K562 (cell line): ENCODE results near the gene ZMYM4. TPM values are rescaled to one million over a fixed set of nuclear protein-coding genes. Genes with fewer than 3 reads are reported as not detected.

Experiments used
- CBFB ChIP-seq: sonication (generic); formaldehyde crosslinking; IDR thresholded peaks from 2 replicates; pipeline ENCODE4 v1.4.0; 2020; ENCODE audit warnings: mild to moderate bottlenecking, missing genetic modification reagents
- FOXA1 ChIP-seq: fragments of 450-650 bp; IDR thresholded peaks from 2 replicates; pipeline ENCODE4 v1.6.1; 2016; ENCODE audit warnings: mild to moderate bottlenecking, borderline replicate concordance
- PHB2 ChIP-seq: fragments of 450-650 bp; IDR thresholded peaks from 2 replicates; pipeline ENCODE4 v1.6.1; 2017; ENCODE audit warnings: low read depth
- RCOR1 ChIP-seq, 2 experiments: IDR thresholded peaks; 2 replicates each; pipeline ENCODE4 v1.6.1; 2012; ENCODE audit warnings: low read depth in 2 of 2, low read length in 2 of 2, borderline replicate concordance in 1 of 2, improper control_type of control experiment in 1 of 2
- SP1 ChIP-seq: sonication (generic); formaldehyde crosslinking; IDR thresholded peaks from 2 replicates; pipeline ENCODE4 v1.8.1; 2022; ENCODE audit warnings: mild to moderate bottlenecking, missing genetic modification reagents
- ZNF121 ChIP-seq: sonication (generic); formaldehyde crosslinking; conservative IDR thresholded peaks from 2 replicates; pipeline ENCODE4 v1.8.0; 2022; ENCODE audit warnings: missing genetic modification reagents
- ZNF316 ChIP-seq: fragments of 450-650 bp; IDR thresholded peaks from 2 replicates; pipeline ENCODE4 v1.6.1; 2016
- ZNF507 ChIP-seq: conservative IDR thresholded peaks from 2 replicates; pipeline ENCODE4 v1.6.1; 2017; ENCODE audit warnings: missing genetic modification characterization, missing compliant biosample characterization
- ZNF57 ChIP-seq: fragments of 450-650 bp; formaldehyde crosslinking; IDR thresholded peaks from 2 replicates; pipeline ENCODE4 v1.4.0; 2020; ENCODE audit warnings: mild to moderate bottlenecking, moderate library complexity
- ZNF583 ChIP-seq: fragments of 250-450 bp; sonication (Bioruptor Pico); IDR thresholded peaks from 2 replicates; pipeline ENCODE4 v1.4.0; 2020
- polyA plus RNA-seq, 8 experiments: library from polyadenylated mRNA; depleted of rRNA in 4 of 8; stranded (reverse) in 5 of 8; unstranded in 3 of 8; fragments of >200 nt; fragmentation: Nextera tagmentation in 2 of 8; fragmentation: Illumina TruSeq in 1 of 8; extraction: Ambion mirVana in 2 of 8; extraction: Trizol in 1 of 8; gene quantifications; 2 replicates each; pipeline versions ENCODE4 v1.2.1 to v1.2.3, GENCODE V29; 2011 to 2014; ENCODE audit warnings: inconsistent platforms in 1 of 8, missing spikeins in 1 of 8
- total RNA-seq, 7 experiments: library from RNA; depleted of rRNA in 6 of 7; stranded (reverse); fragments of >200 nt in 6 of 7; fragmentation: Illumina TruSeq in 2 of 7; extraction: Trizol in 2 of 7; gene quantifications; 2 replicates each; pipeline versions ENCODE4 v1.2.1 to v1.2.3, GENCODE V29; 2011 to 2021; ENCODE audit warnings: low replicate concordance in 1 of 7
- TF ChIP-seq, protein P1 (sequence below): fragments of 250-450 bp; sonication (Bioruptor Pico); IDR thresholded peaks from 2 replicates; pipeline ENCODE4 v1.4.0; 2020
- TF ChIP-seq, protein P2 (sequence below), 3 experiments: IDR thresholded peaks in 2 of 3; conservative IDR thresholded peaks in 1 of 3; 2 replicates each; pipeline ENCODE4 v1.5.1; 2011 to 2012; ENCODE audit warnings: low read length in 3 of 3, mild to moderate bottlenecking in 3 of 3, control low read depth in 2 of 3, improper control_type of control experiment in 1 of 3, inconsistent platforms in 1 of 3, low read depth in 1 of 3, mixed read lengths in 1 of 3, moderate library complexity in 1 of 3; ENCODE audit not compliant: insufficient read depth in 2 of 3
- TF ChIP-seq, protein P3 (sequence below): sonication (generic); formaldehyde crosslinking; IDR thresholded peaks from 2 replicates; pipeline ENCODE4 v1.8.0; 2022; ENCODE audit warnings: mild to moderate bottlenecking, missing genetic modification reagents, borderline replicate concordance
- TF ChIP-seq, protein P4 (sequence below), 2 experiments: fragments of 150-350 bp in 1 of 2; IDR thresholded peaks; 2 replicates each; pipeline ENCODE4 v1.6.1; 2012 to 2016; ENCODE audit warnings: low read depth in 2 of 2, low read length in 2 of 2, mild to moderate bottlenecking in 1 of 2, moderate library complexity in 1 of 2

The ZMYM4 gene
- total and polyA plus RNA-seq, 9 of the 15 experiments (the other 6 are each of a cell fraction or from before 2014, with no cell fraction given) = 15.2 to 77.2 (median 63.3) TPM

DNA sequence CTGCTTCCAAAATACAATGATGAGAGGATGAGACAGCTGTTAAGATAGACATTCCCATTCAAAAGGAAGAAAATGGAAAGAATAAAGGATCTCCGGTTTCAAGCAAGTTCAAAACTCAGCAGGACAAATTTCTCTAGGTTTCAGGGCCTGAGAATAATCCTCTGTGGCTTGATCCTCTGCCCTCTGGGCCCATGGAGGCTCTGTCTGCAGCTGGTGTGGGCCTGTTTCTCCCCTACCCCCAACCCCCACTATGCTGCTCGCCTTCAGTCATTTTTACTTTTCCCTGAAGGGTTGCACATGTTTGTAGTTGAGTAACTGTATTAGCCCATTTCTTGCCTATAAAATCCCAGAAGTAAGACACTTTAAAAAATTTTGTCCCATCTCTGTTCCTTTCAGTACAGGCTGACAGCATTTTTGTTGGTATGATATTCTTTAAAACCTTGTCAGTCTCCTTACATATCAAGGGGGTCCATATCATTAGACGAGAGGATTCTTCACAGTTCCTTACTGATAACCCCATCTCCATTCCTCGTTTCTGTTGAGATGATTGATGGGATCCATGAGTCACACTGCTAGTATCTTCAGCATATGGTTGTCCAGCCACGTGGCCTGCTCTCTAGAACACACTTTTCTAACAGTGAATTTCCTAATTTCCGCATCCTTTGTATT lies 10.5 kb downstream of the ZMYM4 start (continued):
- TF ChIP-seq, protein P1, sequence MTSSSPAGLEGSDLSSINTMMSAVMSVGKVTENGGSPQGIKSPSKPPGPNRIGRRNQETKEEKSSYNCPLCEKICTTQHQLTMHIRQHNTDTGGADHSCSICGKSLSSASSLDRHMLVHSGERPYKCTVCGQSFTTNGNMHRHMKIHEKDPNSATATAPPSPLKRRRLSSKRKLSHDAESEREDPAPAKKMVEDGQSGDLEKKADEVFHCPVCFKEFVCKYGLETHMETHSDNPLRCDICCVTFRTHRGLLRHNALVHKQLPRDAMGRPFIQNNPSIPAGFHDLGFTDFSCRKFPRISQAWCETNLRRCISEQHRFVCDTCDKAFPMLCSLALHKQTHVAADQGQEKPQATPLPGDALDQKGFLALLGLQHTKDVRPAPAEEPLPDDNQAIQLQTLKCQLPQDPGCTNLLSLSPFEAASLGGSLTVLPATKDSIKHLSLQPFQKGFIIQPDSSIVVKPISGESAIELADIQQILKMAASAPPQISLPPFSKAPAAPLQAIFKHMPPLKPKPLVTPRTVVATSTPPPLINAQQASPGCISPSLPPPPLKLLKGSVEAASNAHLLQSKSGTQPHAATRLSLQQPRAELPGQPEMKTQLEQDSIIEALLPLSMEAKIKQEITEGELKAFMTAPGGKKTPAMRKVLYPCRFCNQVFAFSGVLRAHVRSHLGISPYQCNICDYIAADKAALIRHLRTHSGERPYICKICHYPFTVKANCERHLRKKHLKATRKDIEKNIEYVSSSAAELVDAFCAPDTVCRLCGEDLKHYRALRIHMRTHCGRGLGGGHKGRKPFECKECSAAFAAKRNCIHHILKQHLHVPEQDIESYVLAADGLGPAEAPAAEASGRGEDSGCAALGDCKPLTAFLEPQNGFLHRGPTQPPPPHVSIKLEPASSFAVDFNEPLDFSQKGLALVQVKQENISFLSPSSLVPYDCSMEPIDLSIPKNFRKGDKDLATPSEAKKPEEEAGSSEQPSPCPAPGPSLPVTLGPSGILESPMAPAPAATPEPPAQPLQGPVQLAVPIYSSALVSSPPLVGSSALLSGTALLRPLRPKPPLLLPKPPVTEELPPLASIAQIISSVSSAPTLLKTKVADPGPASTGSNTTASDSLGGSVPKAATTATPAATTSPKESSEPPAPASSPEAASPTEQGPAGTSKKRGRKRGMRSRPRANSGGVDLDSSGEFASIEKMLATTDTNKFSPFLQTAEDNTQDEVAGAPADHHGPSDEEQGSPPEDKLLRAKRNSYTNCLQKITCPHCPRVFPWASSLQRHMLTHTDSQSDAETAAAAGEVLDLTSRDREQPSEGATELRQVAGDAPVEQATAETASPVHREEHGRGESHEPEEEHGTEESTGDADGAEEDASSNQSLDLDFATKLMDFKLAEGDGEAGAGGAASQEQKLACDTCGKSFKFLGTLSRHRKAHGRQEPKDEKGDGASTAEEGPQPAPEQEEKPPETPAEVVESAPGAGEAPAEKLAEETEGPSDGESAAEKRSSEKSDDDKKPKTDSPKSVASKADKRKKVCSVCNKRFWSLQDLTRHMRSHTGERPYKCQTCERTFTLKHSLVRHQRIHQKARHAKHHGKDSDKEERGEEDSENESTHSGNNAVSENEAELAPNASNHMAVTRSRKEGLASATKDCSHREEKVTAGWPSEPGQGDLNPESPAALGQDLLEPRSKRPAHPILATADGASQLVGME (CRISPR knock-in tag) = peak; percentile 79; the same call in 1 of the 2 replicates
- TF ChIP-seq ZNF316 (no peak), CBFB (CRISPR knock-in tag) (no peak), ZNF507 (tag) (no peak), ZNF57 (CRISPR knock-in tag) (peak; percentile 83; the same call in 1 of the 2 replicates), SP1 (no peak), ZNF583 (CRISPR knock-in tag) (0 out of 2 replicates have a peak, but pooled peaks have one; percentile 67), RCOR1 (IDR thresholded peaks at IDR 0.05; ENCODE audit: borderline replicate concordance in 1 of 2, low read depth in 2 of 2, low read length in 2 of 2) (peak in 1 of 2 experiments; percentile 97; a peak in 3 of 4 replicates), PHB2 (no peak), ZNF121 (no peak), FOXA1 (no peak)
- TF ChIP-seq, protein P2, sequence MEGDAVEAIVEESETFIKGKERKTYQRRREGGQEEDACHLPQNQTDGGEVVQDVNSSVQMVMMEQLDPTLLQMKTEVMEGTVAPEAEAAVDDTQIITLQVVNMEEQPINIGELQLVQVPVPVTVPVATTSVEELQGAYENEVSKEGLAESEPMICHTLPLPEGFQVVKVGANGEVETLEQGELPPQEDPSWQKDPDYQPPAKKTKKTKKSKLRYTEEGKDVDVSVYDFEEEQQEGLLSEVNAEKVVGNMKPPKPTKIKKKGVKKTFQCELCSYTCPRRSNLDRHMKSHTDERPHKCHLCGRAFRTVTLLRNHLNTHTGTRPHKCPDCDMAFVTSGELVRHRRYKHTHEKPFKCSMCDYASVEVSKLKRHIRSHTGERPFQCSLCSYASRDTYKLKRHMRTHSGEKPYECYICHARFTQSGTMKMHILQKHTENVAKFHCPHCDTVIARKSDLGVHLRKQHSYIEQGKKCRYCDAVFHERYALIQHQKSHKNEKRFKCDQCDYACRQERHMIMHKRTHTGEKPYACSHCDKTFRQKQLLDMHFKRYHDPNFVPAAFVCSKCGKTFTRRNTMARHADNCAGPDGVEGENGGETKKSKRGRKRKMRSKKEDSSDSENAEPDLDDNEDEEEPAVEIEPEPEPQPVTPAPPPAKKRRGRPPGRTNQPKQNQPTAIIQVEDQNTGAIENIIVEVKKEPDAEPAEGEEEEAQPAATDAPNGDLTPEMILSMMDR (IDR thresholded peaks at IDR 0.05 in 2 of 3, conservative IDR thresholded peaks at IDR 0.05 in 1 of 3; ENCODE audit: insufficient read depth in 2 of 3, low read depth in 1 of 3, low read length in 3 of 3) = no peak
- TF ChIP-seq, protein P3, sequence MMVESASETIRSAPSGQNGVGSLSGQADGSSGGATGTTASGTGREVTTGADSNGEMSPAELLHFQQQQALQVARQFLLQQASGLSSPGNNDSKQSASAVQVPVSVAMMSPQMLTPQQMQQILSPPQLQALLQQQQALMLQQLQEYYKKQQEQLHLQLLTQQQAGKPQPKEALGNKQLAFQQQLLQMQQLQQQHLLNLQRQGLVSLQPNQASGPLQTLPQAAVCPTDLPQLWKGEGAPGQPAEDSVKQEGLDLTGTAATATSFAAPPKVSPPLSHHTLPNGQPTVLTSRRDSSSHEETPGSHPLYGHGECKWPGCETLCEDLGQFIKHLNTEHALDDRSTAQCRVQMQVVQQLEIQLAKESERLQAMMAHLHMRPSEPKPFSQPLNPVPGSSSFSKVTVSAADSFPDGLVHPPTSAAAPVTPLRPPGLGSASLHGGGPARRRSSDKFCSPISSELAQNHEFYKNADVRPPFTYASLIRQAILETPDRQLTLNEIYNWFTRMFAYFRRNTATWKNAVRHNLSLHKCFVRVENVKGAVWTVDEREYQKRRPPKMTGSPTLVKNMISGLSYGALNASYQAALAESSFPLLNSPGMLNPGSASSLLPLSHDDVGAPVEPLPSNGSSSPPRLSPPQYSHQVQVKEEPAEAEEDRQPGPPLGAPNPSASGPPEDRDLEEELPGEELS (CRISPR knock-in tag) = no peak
- TF ChIP-seq, protein P4, sequence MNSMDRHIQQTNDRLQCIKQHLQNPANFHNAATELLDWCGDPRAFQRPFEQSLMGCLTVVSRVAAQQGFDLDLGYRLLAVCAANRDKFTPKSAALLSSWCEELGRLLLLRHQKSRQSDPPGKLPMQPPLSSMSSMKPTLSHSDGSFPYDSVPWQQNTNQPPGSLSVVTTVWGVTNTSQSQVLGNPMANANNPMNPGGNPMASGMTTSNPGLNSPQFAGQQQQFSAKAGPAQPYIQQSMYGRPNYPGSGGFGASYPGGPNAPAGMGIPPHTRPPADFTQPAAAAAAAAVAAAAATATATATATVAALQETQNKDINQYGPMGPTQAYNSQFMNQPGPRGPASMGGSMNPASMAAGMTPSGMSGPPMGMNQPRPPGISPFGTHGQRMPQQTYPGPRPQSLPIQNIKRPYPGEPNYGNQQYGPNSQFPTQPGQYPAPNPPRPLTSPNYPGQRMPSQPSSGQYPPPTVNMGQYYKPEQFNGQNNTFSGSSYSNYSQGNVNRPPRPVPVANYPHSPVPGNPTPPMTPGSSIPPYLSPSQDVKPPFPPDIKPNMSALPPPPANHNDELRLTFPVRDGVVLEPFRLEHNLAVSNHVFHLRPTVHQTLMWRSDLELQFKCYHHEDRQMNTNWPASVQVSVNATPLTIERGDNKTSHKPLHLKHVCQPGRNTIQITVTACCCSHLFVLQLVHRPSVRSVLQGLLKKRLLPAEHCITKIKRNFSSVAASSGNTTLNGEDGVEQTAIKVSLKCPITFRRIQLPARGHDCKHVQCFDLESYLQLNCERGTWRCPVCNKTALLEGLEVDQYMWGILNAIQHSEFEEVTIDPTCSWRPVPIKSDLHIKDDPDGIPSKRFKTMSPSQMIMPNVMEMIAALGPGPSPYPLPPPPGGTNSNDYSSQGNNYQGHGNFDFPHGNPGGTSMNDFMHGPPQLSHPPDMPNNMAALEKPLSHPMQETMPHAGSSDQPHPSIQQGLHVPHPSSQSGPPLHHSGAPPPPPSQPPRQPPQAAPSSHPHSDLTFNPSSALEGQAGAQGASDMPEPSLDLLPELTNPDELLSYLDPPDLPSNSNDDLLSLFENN (IDR thresholded peaks at IDR 0.05; ENCODE audit: low read depth in 2 of 2, low read length in 2 of 2) = peak in 1 of 2 experiments; percentile 75; a peak in 2 of 4 replicates
